Osteocyte (in vitro differentiated cells): ENCODE results near the gene GCN1. TPM values are rescaled to one million over a fixed set of nuclear protein-coding genes. Genes with fewer than 3 reads are reported as not detected.

Experiments used
- DNase-seq: peaks from one replicate; pipeline ENCODE4 v3.0.0; 2021; ENCODE audit warnings: mixed read lengths; ENCODE audit not compliant: unreplicated experiment; ENCODE audit errors: extremely low spot score
- H3K27ac Mint-ChIP-seq: one replicate; pipeline ENCODE4 v1.8.0; 2021; ENCODE audit warnings: mild to moderate bottlenecking, mixed read lengths; ENCODE audit not compliant: unreplicated experiment
- H3K27me3 Mint-ChIP-seq: one replicate; pipeline ENCODE4 v1.8.0; 2021; ENCODE audit warnings: mixed read lengths; ENCODE audit not compliant: unreplicated experiment
- H3K36me3 Mint-ChIP-seq: one replicate; pipeline ENCODE4 v1.8.0; 2021; ENCODE audit warnings: mixed read lengths; ENCODE audit not compliant: unreplicated experiment
- H3K4me1 Mint-ChIP-seq: one replicate; pipeline ENCODE4 v1.8.0; 2021; ENCODE audit warnings: mixed read lengths; ENCODE audit not compliant: unreplicated experiment
- H3K4me3 Mint-ChIP-seq: one replicate; pipeline ENCODE4 v1.8.0; 2021; ENCODE audit warnings: mild to moderate bottlenecking, moderate library complexity, mixed read lengths; ENCODE audit not compliant: unreplicated experiment
- H3K9me3 Mint-ChIP-seq: one replicate; pipeline ENCODE4 v1.8.0; 2021; ENCODE audit warnings: mixed read lengths; ENCODE audit not compliant: unreplicated experiment
- total RNA-seq: library from RNA; stranded (reverse); gene quantifications from 2 replicates; pipeline ENCODE4 v1.2.1, GENCODE V29; 2021
- TF ChIP-seq, protein P1 (sequence below): fragments of 200-600 bp; sonication (generic); IDR thresholded peaks from 2 replicates; pipeline ENCODE4 v1.5.0; 2021; ENCODE audit warnings: antibody characterized with exemption, mild to moderate bottlenecking, moderate library complexity

Gene GCN1
- total RNA-seq, 1 donor from 2014 or later, result 115 TPM

DNA sequence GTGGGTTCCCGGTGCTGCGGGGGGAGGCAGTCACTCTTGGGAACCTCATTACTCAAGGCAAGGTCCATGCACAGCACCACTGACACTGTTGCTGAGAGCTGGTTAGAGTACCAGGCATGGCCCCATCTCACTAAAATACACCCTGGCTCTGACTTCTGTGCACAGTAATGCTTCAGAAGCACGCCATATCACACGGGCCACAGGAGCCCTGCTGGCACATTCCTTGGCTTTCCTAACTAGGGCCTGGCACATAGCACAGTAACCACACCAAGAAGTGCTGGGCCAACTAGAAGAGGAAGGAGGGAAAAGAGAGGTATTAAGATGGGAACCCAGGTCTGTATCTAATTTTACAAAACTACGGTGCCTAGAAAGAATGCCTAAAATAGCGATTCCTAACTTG lies 64.5 kb downstream of the GCN1 start:
- H3K4me3 Mint-ChIP-seq, result no peak overlapping the region
- TF ChIP-seq, protein P1, sequence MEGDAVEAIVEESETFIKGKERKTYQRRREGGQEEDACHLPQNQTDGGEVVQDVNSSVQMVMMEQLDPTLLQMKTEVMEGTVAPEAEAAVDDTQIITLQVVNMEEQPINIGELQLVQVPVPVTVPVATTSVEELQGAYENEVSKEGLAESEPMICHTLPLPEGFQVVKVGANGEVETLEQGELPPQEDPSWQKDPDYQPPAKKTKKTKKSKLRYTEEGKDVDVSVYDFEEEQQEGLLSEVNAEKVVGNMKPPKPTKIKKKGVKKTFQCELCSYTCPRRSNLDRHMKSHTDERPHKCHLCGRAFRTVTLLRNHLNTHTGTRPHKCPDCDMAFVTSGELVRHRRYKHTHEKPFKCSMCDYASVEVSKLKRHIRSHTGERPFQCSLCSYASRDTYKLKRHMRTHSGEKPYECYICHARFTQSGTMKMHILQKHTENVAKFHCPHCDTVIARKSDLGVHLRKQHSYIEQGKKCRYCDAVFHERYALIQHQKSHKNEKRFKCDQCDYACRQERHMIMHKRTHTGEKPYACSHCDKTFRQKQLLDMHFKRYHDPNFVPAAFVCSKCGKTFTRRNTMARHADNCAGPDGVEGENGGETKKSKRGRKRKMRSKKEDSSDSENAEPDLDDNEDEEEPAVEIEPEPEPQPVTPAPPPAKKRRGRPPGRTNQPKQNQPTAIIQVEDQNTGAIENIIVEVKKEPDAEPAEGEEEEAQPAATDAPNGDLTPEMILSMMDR, result no peak
- H3K27ac Mint-ChIP-seq, result no peak overlapping the region
- H3K27me3 Mint-ChIP-seq, result no peaks in the 10 kb centered on the region
- peaks cover 49% of the 10 kb centered on the region for H3K36me3 Mint-ChIP-seq
- no peaks in the 10 kb centered on the region for H3K9me3 Mint-ChIP-seq
- H3K4me1 Mint-ChIP-seq, result no peaks in the 10 kb centered on the region
- no peak for DNase-seq

DNA sequence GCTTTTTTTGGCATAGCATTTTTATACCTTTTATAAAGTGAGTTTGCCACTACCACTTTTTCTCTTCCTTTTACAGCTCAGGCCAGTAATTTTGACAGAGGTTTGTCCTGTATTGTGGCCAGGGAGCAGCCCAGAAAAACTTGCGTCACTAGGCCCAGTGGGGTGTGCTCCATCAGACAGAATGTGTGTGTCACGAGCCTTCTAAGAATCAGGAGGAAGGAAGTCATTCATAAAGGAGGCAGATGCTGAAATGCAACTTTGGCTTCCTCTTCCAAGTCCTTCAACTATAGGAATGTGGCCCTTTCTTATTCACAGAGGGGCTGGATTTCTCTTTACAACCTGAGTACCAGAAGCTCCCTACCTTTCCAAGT lies 67.9 kb downstream of the GCN1 start:
- TF ChIP-seq, protein P1, result no peak
- Mint-ChIP-seq H3K4me1 (no peaks in the 10 kb centered on the region), H3K36me3 (peaks cover 37% of the 10 kb centered on the region), H3K4me3 (no peak overlapping the region), H3K9me3 (no peaks in the 10 kb centered on the region), H3K27ac (no peak overlapping the region), H3K27me3 (no peaks in the 10 kb centered on the region)
- no peak for DNase-seq

- Mint-ChIP-seq H3K9me3 (no peaks in the 10 kb centered on the region), H3K27ac (no peak overlapping the region), H3K27me3 (no peaks in the 10 kb centered on the region), H3K36me3 (peaks cover 31% of the 10 kb centered on the region), H3K4me3 (no peak overlapping the region), H3K4me1 (no peaks in the 10 kb centered on the region)
- no peak for DNase-seq
- TF ChIP-seq, protein P1, result no peak
Measured at GRCh38 chr12:120125792-120126634, 68.5 kb downstream of the GCN1 start.

DNA sequence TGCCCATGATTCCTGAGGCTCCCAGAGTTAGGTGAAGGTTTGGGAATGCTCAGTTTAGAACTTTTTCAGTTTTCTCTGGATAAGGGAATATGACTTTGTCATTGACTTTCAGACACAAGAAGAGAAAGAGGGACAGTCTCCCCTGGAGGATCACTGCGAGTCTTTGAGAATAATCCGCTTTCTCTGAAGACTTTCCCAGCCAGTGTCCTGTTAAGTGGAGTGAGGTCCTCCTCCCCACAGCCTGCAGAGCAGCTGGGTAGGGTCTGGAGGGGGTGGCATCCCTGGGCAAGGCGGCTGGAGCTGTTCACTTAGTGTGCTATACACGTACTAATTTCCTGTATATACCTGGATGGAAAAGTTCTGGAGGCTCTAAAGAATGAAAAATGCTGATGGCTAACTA lies 69.5 kb downstream of the GCN1 start:
- Mint-ChIP-seq H3K4me1 (peaks cover 4% of the 10 kb centered on the region), H3K27me3 (no peaks in the 10 kb centered on the region), H3K36me3 (peaks cover 29% of the 10 kb centered on the region), H3K4me3 (no peak overlapping the region), H3K27ac (no peak overlapping the region), H3K9me3 (no peaks in the 10 kb centered on the region)
- no peak for DNase-seq
- TF ChIP-seq, protein P1, result no peak

DNA sequence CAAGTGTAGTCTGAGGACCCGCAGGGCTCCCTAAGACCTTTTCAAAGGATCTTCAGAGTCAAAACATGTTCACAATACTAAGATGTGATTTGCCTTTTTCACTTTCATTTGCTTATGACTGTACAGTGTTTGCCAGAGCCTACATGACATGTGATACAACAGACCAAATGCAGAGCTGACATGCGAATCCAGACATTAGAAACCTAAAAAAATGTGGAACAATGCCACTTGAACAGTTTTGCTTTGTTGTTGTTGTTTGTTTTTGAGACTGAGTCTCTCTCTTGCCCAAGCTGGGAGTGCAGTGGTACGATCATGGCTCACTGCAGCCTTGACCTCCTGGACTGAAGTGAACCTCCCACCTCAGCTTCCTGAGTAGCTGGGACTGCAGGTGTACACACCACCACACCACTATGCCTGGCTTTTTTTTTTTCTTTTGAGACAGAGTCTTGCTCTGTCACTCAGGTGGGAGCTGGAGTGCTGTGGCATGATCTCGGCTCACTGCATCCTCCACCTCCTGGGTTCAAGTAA lies 72.7 kb downstream of the GCN1 start:
- Mint-ChIP-seq H3K4me1 (peaks cover 27% of the 10 kb centered on the region), H3K36me3 (peaks cover 8% of the 10 kb centered on the region), H3K4me3 (no peak overlapping the region), H3K9me3 (no peaks in the 10 kb centered on the region), H3K27me3 (no peaks in the 10 kb centered on the region), H3K27ac (no peak overlapping the region)
- DNase-seq, result no peak
- TF ChIP-seq, protein P1, result no peak
